ENCODE data around the gene USP34. TPM values are rescaled to one million over a fixed set of nuclear protein-coding genes. Genes with fewer than 3 reads are reported as not detected.

The USP34 gene
- total RNA-seq, 1 experiment from 2014 or later = 101 TPM

DNA sequence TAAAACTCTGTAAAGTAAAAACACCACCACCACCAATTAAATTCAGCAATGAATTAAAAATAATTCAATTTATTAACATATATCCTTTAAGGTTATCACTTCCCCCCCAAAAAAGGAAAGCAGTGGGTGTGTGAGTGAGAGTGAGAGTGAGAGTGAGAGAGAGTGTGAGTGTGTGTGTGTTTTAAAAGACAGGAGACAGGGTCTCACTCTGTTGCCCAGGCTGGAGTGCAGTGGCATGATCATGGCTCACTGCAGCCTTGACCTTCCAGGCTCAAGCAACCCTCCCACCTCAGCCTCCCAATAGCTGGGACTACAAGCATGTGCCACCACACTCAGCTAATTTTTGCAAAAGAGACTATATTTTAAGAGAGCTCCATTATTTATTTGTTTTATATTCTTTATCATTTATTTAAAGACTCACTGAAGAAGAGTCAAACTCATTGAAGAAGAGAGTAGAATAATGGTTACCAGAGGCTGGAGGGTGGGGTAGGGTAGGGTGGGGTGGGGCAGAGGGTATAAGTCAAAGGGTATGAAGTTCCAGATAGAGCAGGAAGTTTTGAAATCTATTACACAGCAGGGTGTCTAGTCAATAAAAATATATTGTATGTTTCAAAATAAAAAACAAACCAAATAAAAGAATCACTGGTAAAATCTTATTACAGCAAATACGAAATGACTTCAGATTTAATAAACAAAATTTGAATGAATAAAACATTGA is 187.3 kb downstream of the USP34 start:
- Mint-ChIP-seq H3K27ac (ENCODE audit: low read depth, unreplicated experiment) (no peak overlapping the region), H3K9me3 (ENCODE audit: unreplicated experiment) (no peaks in the 10 kb centered on the region), H3K27me3 (ENCODE audit: insufficient read depth, unreplicated experiment) (no peaks in the 10 kb centered on the region), H3K4me1 (ENCODE audit: insufficient read depth, unreplicated experiment) (peaks cover 11% of the 10 kb centered on the region), H3K36me3 (ENCODE audit: insufficient read depth, unreplicated experiment) (peaks cover 56% of the 10 kb centered on the region), H3K4me3 (ENCODE audit: unreplicated experiment) (no peak overlapping the region)
- CTCF ChIA-PET = no interaction called here
- TF ChIP-seq, protein P1, sequence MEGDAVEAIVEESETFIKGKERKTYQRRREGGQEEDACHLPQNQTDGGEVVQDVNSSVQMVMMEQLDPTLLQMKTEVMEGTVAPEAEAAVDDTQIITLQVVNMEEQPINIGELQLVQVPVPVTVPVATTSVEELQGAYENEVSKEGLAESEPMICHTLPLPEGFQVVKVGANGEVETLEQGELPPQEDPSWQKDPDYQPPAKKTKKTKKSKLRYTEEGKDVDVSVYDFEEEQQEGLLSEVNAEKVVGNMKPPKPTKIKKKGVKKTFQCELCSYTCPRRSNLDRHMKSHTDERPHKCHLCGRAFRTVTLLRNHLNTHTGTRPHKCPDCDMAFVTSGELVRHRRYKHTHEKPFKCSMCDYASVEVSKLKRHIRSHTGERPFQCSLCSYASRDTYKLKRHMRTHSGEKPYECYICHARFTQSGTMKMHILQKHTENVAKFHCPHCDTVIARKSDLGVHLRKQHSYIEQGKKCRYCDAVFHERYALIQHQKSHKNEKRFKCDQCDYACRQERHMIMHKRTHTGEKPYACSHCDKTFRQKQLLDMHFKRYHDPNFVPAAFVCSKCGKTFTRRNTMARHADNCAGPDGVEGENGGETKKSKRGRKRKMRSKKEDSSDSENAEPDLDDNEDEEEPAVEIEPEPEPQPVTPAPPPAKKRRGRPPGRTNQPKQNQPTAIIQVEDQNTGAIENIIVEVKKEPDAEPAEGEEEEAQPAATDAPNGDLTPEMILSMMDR (IDR thresholded peaks at IDR 0.05; ENCODE audit: unreplicated experiment) = no peak
- POLR2A ChIA-PET = interaction anchor here (0.6 to 1.7 kb wide), 3 partner anchors 14 to 22 kb away, joined by 3 to 5 read pairs (median 4); no protein-coding TSS in a partner anchor
- no peak for DNase-seq (ENCODE audit: unreplicated experiment)
- BruUV-seq (replicated peaks) = no TSS peak
- intact Hi-C loops (cut with micrococcal nuclease) = no loop called here

DNA sequence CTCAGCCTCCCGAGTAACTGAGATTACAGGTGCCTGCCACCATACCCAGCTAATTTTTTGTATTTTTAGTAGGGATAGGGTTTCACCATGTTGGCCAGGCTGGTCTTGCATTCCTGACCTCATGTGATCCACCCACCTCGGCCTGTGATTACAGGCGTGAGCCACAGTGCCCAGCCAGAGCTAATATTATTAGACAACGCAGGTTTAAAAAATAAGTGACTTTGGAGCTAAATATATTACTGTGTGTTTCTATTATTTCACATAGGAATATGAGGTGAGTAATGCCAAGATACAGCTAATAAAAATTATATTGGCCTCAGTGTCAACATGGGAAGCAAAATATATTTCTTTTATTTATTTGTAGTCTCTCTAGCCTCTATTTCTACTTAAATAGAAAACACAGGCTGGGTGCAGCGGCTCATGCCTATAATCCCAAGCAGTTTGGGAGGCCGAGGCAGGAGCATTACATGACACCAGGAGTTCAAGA is 188.7 kb downstream of the USP34 start:
- Mint-ChIP-seq H3K4me1 (ENCODE audit: insufficient read depth, unreplicated experiment) (no peaks in the 10 kb centered on the region), H3K9me3 (ENCODE audit: unreplicated experiment) (no peaks in the 10 kb centered on the region), H3K4me3 (ENCODE audit: unreplicated experiment) (no peak overlapping the region), H3K27ac (ENCODE audit: low read depth, unreplicated experiment) (no peak overlapping the region), H3K27me3 (ENCODE audit: insufficient read depth, unreplicated experiment) (no peaks in the 10 kb centered on the region), H3K36me3 (ENCODE audit: insufficient read depth, unreplicated experiment) (peaks cover 63% of the 10 kb centered on the region)
- intact Hi-C loops (cut with micrococcal nuclease) = no loop called here
- TF ChIP-seq, protein P1 (IDR thresholded peaks at IDR 0.05; ENCODE audit: unreplicated experiment) = no peak
- BruUV-seq (replicated peaks) = no TSS peak
- ChIA-PET POLR2A (interaction anchor here (1.7 kb wide), 1 partner anchor 16 kb away, joined by 4 read pairs; no protein-coding TSS in a partner anchor), CTCF (interaction anchor here (0.6 kb wide), 2 partner anchors 12 to 53 kb away, joined by 3 read pairs; no protein-coding TSS in a partner anchor)
- no peak for DNase-seq (ENCODE audit: unreplicated experiment)

DNA sequence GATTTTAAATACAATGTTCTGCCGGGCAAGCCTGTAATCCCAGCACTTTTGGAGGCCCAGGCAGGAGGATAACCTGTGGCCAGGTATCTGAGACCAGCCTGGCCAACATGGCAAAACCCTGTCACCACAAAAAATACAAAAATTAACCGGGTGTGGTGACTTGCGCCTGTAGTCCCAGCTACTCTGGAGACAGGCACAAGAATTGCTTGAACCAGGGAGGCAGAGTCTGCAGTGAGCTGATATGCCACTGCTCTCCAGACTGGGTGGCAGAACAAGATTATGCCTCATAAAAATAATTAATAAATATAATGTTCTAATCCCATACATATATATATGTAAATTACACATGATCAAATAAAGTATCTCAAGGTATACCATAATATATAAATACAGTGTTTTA is 189.6 kb downstream of the USP34 start:
- TF ChIP-seq, protein P1 (IDR thresholded peaks at IDR 0.05; ENCODE audit: unreplicated experiment) = no peak
- Mint-ChIP-seq H3K27ac (ENCODE audit: low read depth, unreplicated experiment) (no peak overlapping the region), H3K27me3 (ENCODE audit: insufficient read depth, unreplicated experiment) (no peaks in the 10 kb centered on the region), H3K4me3 (ENCODE audit: unreplicated experiment) (no peak overlapping the region), H3K9me3 (ENCODE audit: unreplicated experiment) (no peaks in the 10 kb centered on the region), H3K4me1 (ENCODE audit: insufficient read depth, unreplicated experiment) (no peaks in the 10 kb centered on the region), H3K36me3 (ENCODE audit: insufficient read depth, unreplicated experiment) (peaks cover 71% of the 10 kb centered on the region)
- BruUV-seq (replicated peaks) = no TSS peak
- no peak for DNase-seq (ENCODE audit: unreplicated experiment)
- ChIA-PET POLR2A (no interaction called here), CTCF (no interaction called here)
- intact Hi-C loops (cut with micrococcal nuclease) = no loop called here

DNA sequence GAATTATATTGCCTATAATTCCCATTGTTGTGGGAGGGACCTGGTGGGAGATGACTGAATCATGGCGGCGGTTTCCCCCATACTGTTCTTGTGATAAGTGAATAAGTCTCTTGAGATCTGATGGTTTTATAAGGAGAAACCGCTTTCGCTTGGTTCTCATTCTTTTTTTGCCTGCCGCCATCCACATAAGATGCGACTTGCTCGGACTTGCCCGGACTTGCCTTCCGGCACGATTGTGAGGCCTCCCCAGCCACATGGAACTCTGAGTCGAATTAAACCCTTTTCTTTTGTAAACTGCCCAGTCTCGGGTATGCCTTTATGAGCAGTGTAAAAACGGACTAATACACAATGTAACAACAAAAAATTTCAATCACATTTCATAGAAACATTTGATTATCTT is 193.1 kb downstream of the USP34 start:
- no peaks in the 10 kb centered on the region for H3K9me3 Mint-ChIP-seq (ENCODE audit: unreplicated experiment)

More for the DNA sequence above, 193.1 kb downstream of the USP34 start:
- TF ChIP-seq, protein P1 (IDR thresholded peaks at IDR 0.05; ENCODE audit: unreplicated experiment) = no peak
- H3K4me3 Mint-ChIP-seq (ENCODE audit: unreplicated experiment) = no peak overlapping the region
- peak overlapping the region; percentile 19 for H3K27ac Mint-ChIP-seq (ENCODE audit: low read depth, unreplicated experiment)
- intact Hi-C loops (cut with micrococcal nuclease) = no loop called here
- no TSS peak for BruUV-seq (replicated peaks)
- H3K27me3 Mint-ChIP-seq (ENCODE audit: insufficient read depth, unreplicated experiment) = no peaks in the 10 kb centered on the region
- H3K4me1 Mint-ChIP-seq (ENCODE audit: insufficient read depth, unreplicated experiment) = peaks cover under 1% of the 10 kb centered on the region
- DNase-seq (ENCODE audit: unreplicated experiment) = peak; percentile 7
- ChIA-PET POLR2A (no interaction called here), CTCF (no interaction called here)
- H3K36me3 Mint-ChIP-seq (ENCODE audit: insufficient read depth, unreplicated experiment) = peaks cover 74% of the 10 kb centered on the region

Measured in MCF 10A (cell line).